Ectodermal cell (in vitro differentiated cells): Measurements from ENCODE around the gene RAP1GDS1.
"Not testable (repeated sequence)": the region's sequence is repeated elsewhere in the genome, so short reads cannot be mapped to it uniquely, and the experiment has no call there.

Source experiments
- H3K27ac ChIP-seq: 2 replicates; pipeline ENCODE4 v1.7.0; 2013; ENCODE audit warnings: mild to moderate bottlenecking, low read depth, low read length; ENCODE audit not compliant: insufficient read depth, poor library complexity, severe bottlenecking
- H3K27me3 ChIP-seq: 2 replicates; pipeline ENCODE4 v1.7.0; 2013; ENCODE audit warnings: mild to moderate bottlenecking, low read length; ENCODE audit not compliant: insufficient read depth, control insufficient read depth, poor library complexity, severe bottlenecking
- H3K36me3 ChIP-seq: one replicate; pipeline ENCODE4 v1.7.0; 2013; ENCODE audit warnings: low read length; ENCODE audit not compliant: control insufficient read depth, insufficient read depth
- H3K4me1 ChIP-seq: one replicate; pipeline ENCODE4 v1.7.0; 2013; ENCODE audit warnings: low read length; ENCODE audit not compliant: control insufficient read depth, insufficient read depth
- H3K4me3 ChIP-seq: 2 replicates; pipeline ENCODE4 v1.7.0; 2013; ENCODE audit warnings: low read depth, low read length, control low read depth; ENCODE audit not compliant: insufficient read depth
- H3K9me3 ChIP-seq: 2 replicates; pipeline ENCODE4 v1.7.0; 2013; ENCODE audit warnings: mild to moderate bottlenecking, low read length, moderate library complexity; ENCODE audit not compliant: control insufficient read depth
- WGBS, 2 experiments: methylation state at CpG; one replicate each; pipeline ENCODE4 v1.1.7; 2013; ENCODE audit warnings: missing lambda C conversion rate in 2 of 2; 5-methylcytosine and 5-hydroxymethylcytosine counted together

The RAP1GDS1 gene

GRCh38 chr4:98473046-98473445 lies 211.9 kb downstream of the RAP1GDS1 start:
- H3K27me3 ChIP-seq, result no peaks in the 10 kb centered on the region
- H3K4me1 ChIP-seq, result no peaks in the 10 kb centered on the region
- H3K4me3 ChIP-seq, result no peak overlapping the region
- H3K9me3 ChIP-seq, result no peaks in the 10 kb centered on the region
- WGBS, 2 experiments, result 95 to 98% methylated on average over 5 of the region's 5 CpGs
- no peak overlapping the region for H3K27ac ChIP-seq
- H3K36me3 ChIP-seq, result peaks cover 5% of the 10 kb centered on the region

GRCh38 chr4:98474408-98474844 lies 213.2 kb downstream of the RAP1GDS1 start:
- Histone ChIP-seq H3K4me3 (no peak overlapping the region), H3K4me1 (no peaks in the 10 kb centered on the region), H3K36me3 (peaks cover 5% of the 10 kb centered on the region), H3K27ac (no peak overlapping the region), H3K9me3 (no peaks in the 10 kb centered on the region), H3K27me3 (no peaks in the 10 kb centered on the region)
- WGBS, 2 experiments, result 86 to 96% methylated on average over 3 of the region's 3 CpGs

- 96 to 97% methylated on average over 9 of the region's 9 CpGs for WGBS, 2 experiments
Observed at GRCh38 chr4:98476891-98477290, 215.7 kb downstream of the RAP1GDS1 start.

GRCh38 chr4:98479590-98479989 lies 218.4 kb downstream of the RAP1GDS1 start:
- H3K4me1 ChIP-seq, H3K4me3 ChIP-seq, H3K9me3 ChIP-seq, H3K36me3 ChIP-seq, H3K27ac ChIP-seq, H3K27me3 ChIP-seq: not testable (repeated sequence)
- WGBS, 2 experiments, result 92 to 98% methylated on average over 2 of the region's 2 CpGs

More at GRCh38 chr4:98476891-98477290, 215.7 kb downstream of the RAP1GDS1 start:
- Histone ChIP-seq H3K9me3 (no peaks in the 10 kb centered on the region), H3K27me3 (no peaks in the 10 kb centered on the region), H3K36me3 (peaks cover 5% of the 10 kb centered on the region), H3K4me3 (no peak overlapping the region), H3K4me1 (no peaks in the 10 kb centered on the region), H3K27ac (no peak overlapping the region)

- Histone ChIP-seq H3K4me1 (no peaks in the 10 kb centered on the region), H3K4me3 (no peak overlapping the region), H3K36me3 (no peaks in the 10 kb centered on the region), H3K9me3 (no peaks in the 10 kb centered on the region), H3K27me3 (no peaks in the 10 kb centered on the region), H3K27ac (no peak overlapping the region)
- WGBS, 2 experiments, result 94 to 95% methylated on average over 5 of the region's 5 CpGs
Observed at GRCh38 chr4:98480535-98480934, 219.4 kb downstream of the RAP1GDS1 start.

GRCh38 chr4:98481167-98481566 lies 220.0 kb downstream of the RAP1GDS1 start:
- Histone ChIP-seq H3K27me3 (no peaks in the 10 kb centered on the region), H3K27ac (no peak overlapping the region), H3K4me3 (no peak overlapping the region), H3K9me3 (no peaks in the 10 kb centered on the region), H3K36me3 (no peaks in the 10 kb centered on the region), H3K4me1 (no peaks in the 10 kb centered on the region)
- WGBS, 2 experiments, result 88 to 93% methylated on average over 3 of the region's 3 CpGs

GRCh38 chr4:98482503-98482846 lies 221.3 kb downstream of the RAP1GDS1 start:
- Histone ChIP-seq H3K27ac (no peak overlapping the region), H3K27me3 (no peaks in the 10 kb centered on the region), H3K9me3 (no peaks in the 10 kb centered on the region), H3K36me3 (no peaks in the 10 kb centered on the region), H3K4me1 (no peaks in the 10 kb centered on the region), H3K4me3 (no peak overlapping the region)
- WGBS, 2 experiments, result 87 to 100% methylated on average over 2 to 3 of the region's 3 CpGs

- Histone ChIP-seq H3K9me3 (no peaks in the 10 kb centered on the region), H3K36me3 (no peaks in the 10 kb centered on the region), H3K27ac (no peak overlapping the region), H3K4me3 (no peak overlapping the region), H3K27me3 (no peaks in the 10 kb centered on the region), H3K4me1 (no peaks in the 10 kb centered on the region)
- WGBS, 2 experiments, result 91 to 94% methylated on average over 8 to 10 of the region's 10 CpGs
Observed at GRCh38 chr4:98482847-98483806, 221.9 kb downstream of the RAP1GDS1 start.

GRCh38 chr4:98484031-98484430 lies 222.8 kb downstream of the RAP1GDS1 start:
- no peak overlapping the region for H3K27ac ChIP-seq
- no peaks in the 10 kb centered on the region for H3K4me1 ChIP-seq
- H3K4me3 ChIP-seq, result no peak overlapping the region
- WGBS, 2 experiments, result 96 to 100% methylated on average over 2 to 3 of the region's 3 CpGs
- no peaks in the 10 kb centered on the region for H3K27me3 ChIP-seq
- H3K9me3 ChIP-seq, result no peaks in the 10 kb centered on the region
- no peaks in the 10 kb centered on the region for H3K36me3 ChIP-seq

- Histone ChIP-seq H3K27me3 (no peaks in the 10 kb centered on the region), H3K4me1 (no peaks in the 10 kb centered on the region), H3K27ac (no peak overlapping the region), H3K9me3 (no peaks in the 10 kb centered on the region), H3K36me3 (no peaks in the 10 kb centered on the region), H3K4me3 (no peak overlapping the region)
- WGBS, 2 experiments, result 84 to 88% methylated on average over 7 of the region's 7 CpGs
Observed at GRCh38 chr4:98485816-98486345, 224.7 kb downstream of the RAP1GDS1 start.
